Activated effector memory CD4-positive, alpha-beta T cell treated with Interleukin-2 at 50 U/mL for 16 hours (primary cell): Measurements from ENCODE around the gene ST7.

Experiments
- DNase-seq: peaks from one replicate; pipeline ENCODE4 v3.0.0-alpha.2; 2020

Gene ST7

GRCh38 chr7:117202511-117202910 is 249.2 kb downstream of the ST7 start:
- no peak for DNase-seq

- DNase-seq, result no peak
These were observed 249.9 kb downstream of the ST7 start for GRCh38 chr7:117203205-117203604.

GRCh38 chr7:117205873-117206272 is 252.6 kb downstream of the ST7 start:
- DNase-seq, result no peak

GRCh38 chr7:117208257-117208656 is 255.0 kb downstream of the ST7 start:
- DNase-seq, result no peak

GRCh38 chr7:117210397-117210796 is 257.1 kb downstream of the ST7 start:
- DNase-seq, result no peak

GRCh38 chr7:117210908-117211307 is 257.6 kb downstream of the ST7 start:
- DNase-seq, result no peak

- no peak for DNase-seq
These were observed 258.3 kb downstream of the ST7 start for GRCh38 chr7:117211614-117212013.

- peak; percentile 11 for DNase-seq
These were observed 259.9 kb downstream of the ST7 start for GRCh38 chr7:117212969-117213877.

- DNase-seq, result no peak
These were observed 262.7 kb downstream of the ST7 start for GRCh38 chr7:117216010-117216409.

- DNase-seq, result no peak
These were observed 263.3 kb downstream of the ST7 start for GRCh38 chr7:117216436-117217069.

- no peak for DNase-seq
These were observed 264.1 kb downstream of the ST7 start for GRCh38 chr7:117217106-117218035.

GRCh38 chr7:117218700-117219099 is 265.4 kb downstream of the ST7 start:
- DNase-seq, result no peak

- no peak for DNase-seq
These were observed 266.2 kb downstream of the ST7 start for GRCh38 chr7:117219485-117219884.

GRCh38 chr7:117220836-117221235 is 267.5 kb downstream of the ST7 start:
- DNase-seq, result no peak

GRCh38 chr7:117225536-117225935 is 272.2 kb downstream of the ST7 start:
- DNase-seq, result no peak

- no peak for DNase-seq
These were observed 273.8 kb downstream of the ST7 start for GRCh38 chr7:117227091-117227490.

GRCh38 chr7:117229350-117229749 is 276.0 kb downstream of the ST7 start:
- DNase-seq, result no peak

GRCh38 chr7:117230276-117231046 is 277.2 kb downstream of the ST7 start:
- DNase-seq, result no peak

GRCh38 chr7:117231047-117231359 is 277.7 kb downstream of the ST7 start:
- DNase-seq, result no peak

GRCh38 chr7:117237646-117238045 is 284.3 kb downstream of the ST7 start:
- no peak for DNase-seq

GRCh38 chr7:117238472-117238871 is 285.2 kb downstream of the ST7 start:
- no peak for DNase-seq

GRCh38 chr7:117238937-117239336 is 285.6 kb downstream of the ST7 start:
- no peak for DNase-seq

GRCh38 chr7:117241088-117241487 is 287.8 kb downstream of the ST7 start:
- no peak for DNase-seq
